Activated naive CD4-positive, alpha-beta T cell treated with anti-CD3 and anti-CD28 coated beads for 36 hours (primary cell): Measurements from ENCODE around the gene DOLK. TPM values are rescaled to one million over a fixed set of nuclear protein-coding genes. Genes with fewer than 3 reads are reported as not detected.

Experiments
- CTCF ChIA-PET: fragments of 350-600 bp; sonication (Branson Sonifier 250); formaldehyde crosslinking; loops from one replicate; lab custom pipeline; 2021; ENCODE audit warnings: antibody characterized with exemption; lab: Charles Lee
- DNase-seq: peaks from one replicate; pipeline ENCODE4 v3.0.0-alpha.2; 2020
- H3K27ac Mint-ChIP-seq: one replicate; pipeline ENCODE4 v1.8.0; 2021; ENCODE audit warnings: mild to moderate bottlenecking, mixed read lengths
- H3K27me3 Mint-ChIP-seq: one replicate; pipeline ENCODE4 v1.8.0; 2021; ENCODE audit warnings: low read depth, mixed read lengths
- H3K36me3 Mint-ChIP-seq: one replicate; pipeline ENCODE4 v1.8.0; 2021; ENCODE audit warnings: low read depth, mixed read lengths
- H3K4me1 Mint-ChIP-seq: one replicate; pipeline ENCODE4 v1.8.0; 2021; ENCODE audit warnings: low read depth, mixed read lengths
- H3K4me3 Mint-ChIP-seq: one replicate; pipeline ENCODE4 v1.8.0; 2021; ENCODE audit warnings: mild to moderate bottlenecking, moderate library complexity, mixed read lengths
- H3K9me3 Mint-ChIP-seq: one replicate; pipeline ENCODE4 v1.8.0; 2021; ENCODE audit warnings: mixed read lengths
- intact Hi-C: fragments of 100-400 bp; cut with micrococcal nuclease; formaldehyde crosslinking; loops from one replicate; pipeline ENCODE4 v1.15.1; 2023
- total RNA-seq, 2 experiments: library from RNA; stranded (reverse); gene quantifications; one replicate each; pipeline ENCODE4 v1.2.3, GENCODE V29; 2021

Gene DOLK
- total RNA-seq, 2 experiments from 2014 or later, result 2.5 to 2.7 TPM

- Mint-ChIP-seq H3K27ac (peak overlapping the region; percentile 42), H3K4me1 (peaks cover 45% of the 10 kb centered on the region), H3K27me3 (no peaks in the 10 kb centered on the region), H3K36me3 (peaks cover 18% of the 10 kb centered on the region), H3K4me3 (no peak overlapping the region), H3K9me3 (no peaks in the 10 kb centered on the region)
- CTCF ChIA-PET, result no interaction called here
- DNase-seq, result no peak
- intact Hi-C loops, result no loop called here
Measured at GRCh38 chr9:128913048-128913900, 34.1 kb downstream of the DOLK start.

DNA sequence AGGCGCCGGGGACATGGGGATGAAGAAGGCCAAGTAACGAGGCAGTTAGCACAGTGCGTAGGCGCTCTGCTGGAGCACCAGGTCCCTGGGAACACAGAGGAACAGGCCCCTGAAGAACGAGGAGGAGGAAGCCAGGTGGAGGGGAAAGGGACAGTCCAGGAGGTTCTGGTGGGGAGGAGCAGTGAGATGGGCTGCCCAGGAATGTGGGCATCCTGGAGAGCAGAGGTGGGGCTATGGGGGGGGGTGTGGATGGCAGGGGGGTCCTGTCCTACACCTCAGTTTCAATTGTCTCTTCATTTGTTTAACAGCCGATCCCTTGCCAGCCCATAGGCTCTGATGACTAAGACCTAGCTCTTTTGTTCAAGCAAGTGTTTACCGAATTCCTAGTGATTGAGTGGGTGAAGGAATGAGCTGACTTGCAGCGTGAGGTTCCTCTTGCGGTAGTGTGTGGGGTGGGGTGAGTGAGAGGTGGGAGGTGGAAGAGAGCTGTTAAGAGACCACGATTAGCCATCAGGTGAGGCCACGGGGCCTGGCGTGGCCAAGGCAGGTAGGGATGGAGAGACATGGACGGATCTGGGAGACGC, 35.0 kb downstream of the DOLK start:
- Mint-ChIP-seq H3K27me3 (no peaks in the 10 kb centered on the region), H3K36me3 (peaks cover 18% of the 10 kb centered on the region), H3K27ac (peak overlapping the region; percentile 42), H3K9me3 (no peaks in the 10 kb centered on the region), H3K4me3 (no peak overlapping the region), H3K4me1 (peaks cover 48% of the 10 kb centered on the region)
- CTCF ChIA-PET, result interaction anchor here (1.7 kb wide), 1 partner anchor 50 kb away, joined by 3 read pairs; no protein-coding TSS in a partner anchor
- intact Hi-C loops, result no loop called here
- no peak for DNase-seq

GRCh38 chr9:128911529-128912035, 35.8 kb downstream of the DOLK start:
- intact Hi-C loops, result no loop called here

DNA sequence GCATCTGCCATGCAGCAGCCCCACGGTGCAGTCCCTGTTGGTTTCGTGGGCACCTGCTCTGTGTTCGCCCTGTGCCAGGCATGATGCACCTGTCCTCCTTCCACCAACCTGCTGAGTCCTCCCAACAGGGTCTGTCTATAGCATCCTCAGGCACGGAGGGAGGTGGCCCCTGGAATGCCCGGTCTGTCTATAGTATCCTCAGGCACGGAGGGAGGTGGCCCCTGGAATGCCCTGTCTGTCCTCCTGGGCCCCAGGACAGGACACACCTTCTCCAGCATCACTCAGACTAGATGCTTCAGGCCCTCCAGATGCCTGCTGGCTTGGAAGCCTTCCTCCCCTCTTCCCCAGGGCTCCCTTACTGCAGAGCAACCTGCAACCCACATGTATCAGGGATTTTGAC, 36.5 kb downstream of the DOLK start:
- H3K4me3 Mint-ChIP-seq, result no peak overlapping the region
- H3K27ac Mint-ChIP-seq, result no peak overlapping the region
- CTCF ChIA-PET, result interaction anchor here (1.2 to 1.7 kb wide), 2 partner anchors 17 to 49 kb away, joined by 3 to 4 read pairs; no protein-coding TSS in a partner anchor
- intact Hi-C loops, result no loop called here
- H3K4me1 Mint-ChIP-seq, result peaks cover 52% of the 10 kb centered on the region
- H3K36me3 Mint-ChIP-seq, result peaks cover 17% of the 10 kb centered on the region
- H3K9me3 Mint-ChIP-seq, result no peaks in the 10 kb centered on the region
- no peak for DNase-seq
- no peaks in the 10 kb centered on the region for H3K27me3 Mint-ChIP-seq

More at GRCh38 chr9:128911529-128912035, 35.8 kb downstream of the DOLK start:
- H3K4me3 Mint-ChIP-seq, result no peak overlapping the region
- no peaks in the 10 kb centered on the region for H3K27me3 Mint-ChIP-seq
- H3K27ac Mint-ChIP-seq, result peak overlapping the region; percentile 30
- CTCF ChIA-PET, result interaction anchor here (1.2 to 1.7 kb wide), 2 partner anchors 17 to 49 kb away, joined by 3 to 4 read pairs; no protein-coding TSS in a partner anchor
- H3K36me3 Mint-ChIP-seq, result peaks cover 17% of the 10 kb centered on the region
- H3K9me3 Mint-ChIP-seq, result no peaks in the 10 kb centered on the region
- no peak for DNase-seq
- H3K4me1 Mint-ChIP-seq, result peaks cover 50% of the 10 kb centered on the region

- no peak for DNase-seq
- Mint-ChIP-seq H3K36me3 (peaks cover 17% of the 10 kb centered on the region), H3K4me1 (peaks cover 50% of the 10 kb centered on the region), H3K27ac (no peak overlapping the region), H3K9me3 (no peaks in the 10 kb centered on the region), H3K4me3 (no peak overlapping the region), H3K27me3 (no peaks in the 10 kb centered on the region)
- intact Hi-C loops, result no loop called here
- CTCF ChIA-PET, result interaction anchor here (1.9 kb wide), 1 partner anchor 19 kb away, joined by 9 read pairs; no protein-coding TSS in a partner anchor
Measured at GRCh38 chr9:128909859-128910258, 37.5 kb downstream of the DOLK start.

- CTCF ChIA-PET, result interaction anchor here (0.9 to 1.9 kb wide), 2 partner anchors 20 to 47 kb away, joined by 3 to 9 read pairs; no protein-coding TSS in a partner anchor
- H3K9me3 Mint-ChIP-seq, result no peaks in the 10 kb centered on the region
- DNase-seq, result no peak
- H3K36me3 Mint-ChIP-seq, result peaks cover 17% of the 10 kb centered on the region
- no peaks in the 10 kb centered on the region for H3K27me3 Mint-ChIP-seq
- intact Hi-C loops, result no loop called here
- no peak overlapping the region for H3K4me3 Mint-ChIP-seq
- H3K4me1 Mint-ChIP-seq, result peaks cover 50% of the 10 kb centered on the region
- H3K27ac Mint-ChIP-seq, result no peak overlapping the region
Measured at GRCh38 chr9:128908372-128908771, 39.0 kb downstream of the DOLK start.

DNA sequence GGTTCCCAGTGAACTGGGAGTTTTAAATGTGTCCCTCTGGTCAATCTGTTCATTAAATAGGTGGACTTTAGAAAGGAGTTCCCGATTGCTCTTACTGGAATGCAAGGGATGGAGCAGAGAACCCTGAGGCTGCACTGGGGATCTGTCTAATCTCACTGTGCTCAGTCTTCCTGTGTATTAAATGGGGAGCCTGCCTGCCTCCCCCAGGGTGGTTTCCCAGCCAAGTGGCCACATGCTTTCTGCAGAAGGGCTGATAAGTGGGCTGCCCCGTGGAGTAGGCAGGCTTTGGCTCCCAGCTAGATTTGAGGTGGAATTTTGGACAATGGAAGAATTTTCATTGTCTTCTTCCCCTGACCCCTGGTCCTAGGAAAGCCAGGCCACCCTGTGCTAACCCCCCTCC, 40.7 kb downstream of the DOLK start:
- Mint-ChIP-seq H3K9me3 (no peaks in the 10 kb centered on the region), H3K4me1 (peaks cover 50% of the 10 kb centered on the region), H3K4me3 (no peak overlapping the region), H3K27me3 (no peaks in the 10 kb centered on the region), H3K27ac (no peak overlapping the region), H3K36me3 (peaks cover 15% of the 10 kb centered on the region)
- intact Hi-C loops, result no loop called here
- DNase-seq, result no peak
- CTCF ChIA-PET, result no interaction called here

- Mint-ChIP-seq H3K9me3 (no peaks in the 10 kb centered on the region), H3K4me1 (peaks cover 50% of the 10 kb centered on the region), H3K27ac (no peak overlapping the region), H3K27me3 (no peaks in the 10 kb centered on the region), H3K36me3 (peaks cover 15% of the 10 kb centered on the region), H3K4me3 (no peak overlapping the region)
- CTCF ChIA-PET, result no interaction called here
- DNase-seq, result no peak
- intact Hi-C loops, result no loop called here
Measured at GRCh38 chr9:128905964-128906363, 41.4 kb downstream of the DOLK start.

GRCh38 chr9:128903871-128904620, 43.4 kb downstream of the DOLK start:
- Mint-ChIP-seq H3K4me3 (no peak overlapping the region), H3K36me3 (peaks cover 7% of the 10 kb centered on the region), H3K4me1 (peaks cover 61% of the 10 kb centered on the region), H3K27me3 (no peaks in the 10 kb centered on the region), H3K27ac (peak overlapping the region; percentile 75), H3K9me3 (no peaks in the 10 kb centered on the region)
- DNase-seq, result peak; percentile 39
- CTCF ChIA-PET, result no interaction called here
- intact Hi-C loops, result no loop called here

DNA sequence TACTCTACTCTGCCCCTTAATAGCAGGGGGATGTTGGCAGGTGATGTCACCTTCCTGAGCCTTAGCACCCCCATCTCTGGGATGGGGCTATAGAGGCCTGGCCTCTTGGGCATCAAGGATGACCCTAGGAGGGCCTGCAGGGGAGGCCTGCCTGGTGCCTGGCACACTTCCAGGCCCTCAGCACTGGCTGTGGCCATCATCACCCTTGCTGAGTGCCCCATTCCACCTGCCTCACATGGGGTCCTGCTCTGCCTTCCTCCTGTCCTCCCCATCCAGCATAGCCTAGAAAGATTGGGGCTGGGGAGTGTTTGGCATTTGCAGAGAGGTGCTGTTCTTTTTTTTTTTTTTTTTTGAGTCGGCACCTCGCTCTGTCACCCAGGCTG, 44.3 kb downstream of the DOLK start:
- Mint-ChIP-seq H3K4me3 (no peak overlapping the region), H3K36me3 (peaks cover 9% of the 10 kb centered on the region), H3K27ac (peak overlapping the region; percentile 75), H3K4me1 (peaks cover 68% of the 10 kb centered on the region), H3K27me3 (no peaks in the 10 kb centered on the region), H3K9me3 (no peaks in the 10 kb centered on the region)
- CTCF ChIA-PET, result interaction anchor here (1.0 kb wide), 1 partner anchor 25 kb away, joined by 3 read pairs; no protein-coding TSS in a partner anchor
- no peak for DNase-seq
- intact Hi-C loops, result no loop called here

GRCh38 chr9:128902351-128903078, 44.9 kb downstream of the DOLK start:
- CTCF ChIA-PET, result interaction anchor here (0.5 to 1.0 kb wide), 3 partner anchors 12 to 43 kb away, joined by 3 read pairs; no protein-coding TSS in a partner anchor
- Mint-ChIP-seq H3K4me1 (peaks cover 70% of the 10 kb centered on the region), H3K27me3 (no peaks in the 10 kb centered on the region)

More at GRCh38 chr9:128902351-128903078, 44.9 kb downstream of the DOLK start:
- peak; percentile 95 for DNase-seq
- intact Hi-C loops, result loop anchor here (1.0 kb wide), 2 partner anchors 20 to 39 kb away; partner anchors contain the start of gene LRRC8A
- peaks cover 8% of the 10 kb centered on the region for H3K36me3 Mint-ChIP-seq
- peak overlapping the region; percentile 75 for H3K27ac Mint-ChIP-seq
- H3K9me3 Mint-ChIP-seq, result no peaks in the 10 kb centered on the region
- H3K4me3 Mint-ChIP-seq, result peak overlapping the region; percentile 27
